Naive thymus-derived CD8-positive, alpha-beta T cell (primary cell): ENCODE results near the gene DNAJC4. TPM values are rescaled to one million over a fixed set of nuclear protein-coding genes. Genes with fewer than 3 reads are reported as not detected.
A peak's percentile ranks its signal among the peaks of the same experiment; 100 is the strongest.

Experiments
- ATAC-seq, 2 donors: fragments of 150-1000 bp; cut with Tn5 transposase in 1 of 2; sonication (Bioruptor Pico), chemical (Tn5 transposase) in 1 of 2; 1 replicate in 1 of 2; 2 replicates in 1 of 2; pipeline ENCODE4 v1.10.0; 2021; ENCODE audit warnings: mild to moderate bottlenecking in 2 of 2, moderate library complexity in 2 of 2
- POLR2A ChIA-PET: fragments of 350-600 bp; sonication (Branson Sonifier 250); formaldehyde crosslinking; loops from one replicate; lab custom pipeline; 2021; ENCODE audit warnings: antibody characterized with exemption; lab: Charles Lee
- DNase-seq, 10 donors: peaks; one replicate each; pipeline versions ENCODE4 v3.0.0 to v3.0.0-alpha.2; 2020 to 2022
- H3K27ac Mint-ChIP-seq, 10 donors: one replicate each; pipeline ENCODE4 v1.8.0; 2020 to 2022; ENCODE audit warnings: mild to moderate bottlenecking in 10 of 10, mixed read lengths in 10 of 10, moderate library complexity in 4 of 10, inconsistent platforms in 1 of 10
- H3K27me3 Mint-ChIP-seq, 5 donors: one replicate each; pipeline ENCODE4 v1.8.0; 2021 to 2022; ENCODE audit warnings: mixed read lengths in 5 of 5
- H3K36me3 Mint-ChIP-seq, 3 donors: one replicate each; pipeline ENCODE4 v1.8.0; 2020 to 2022; ENCODE audit warnings: mixed read lengths in 3 of 3, mild to moderate bottlenecking in 2 of 3, inconsistent platforms in 1 of 3
- H3K4me1 Mint-ChIP-seq, 4 donors: one replicate each; pipeline ENCODE4 v1.8.0; 2021 to 2022; ENCODE audit warnings: mixed read lengths in 4 of 4
- H3K4me3 Mint-ChIP-seq, 10 donors: one replicate each; pipeline ENCODE4 v1.8.0; 2020 to 2022; ENCODE audit warnings: mild to moderate bottlenecking in 10 of 10, mixed read lengths in 10 of 10, moderate library complexity in 6 of 10, inconsistent platforms in 1 of 10
- H3K9me3 Mint-ChIP-seq, 9 donors: one replicate each; pipeline ENCODE4 v1.8.0; 2020 to 2022; ENCODE audit warnings: mixed read lengths in 9 of 9, mild to moderate bottlenecking in 3 of 9, inconsistent platforms in 1 of 9, moderate library complexity in 1 of 9
- polyA plus RNA-seq, 3 donors: library from polyadenylated mRNA; unstranded; fragments of 300-500 nt; fragmentation: Illumina TruSeq; gene quantifications; one replicate each; pipeline ENCODE4 v1.2.3, GENCODE V29; 2021
- total RNA-seq, 8 experiments: library from RNA in 2 of 8; stranded (reverse) in 2 of 8; gene quantifications; one replicate each; pipeline ENCODE4 v1.2.3 and lab custom pipeline; 2021 to 2026

Gene DNAJC4
- total and polyA plus RNA-seq, 5 experiments from 2014 or later, result 21.5 to 56.2 (median 33.2) TPM

DNA sequence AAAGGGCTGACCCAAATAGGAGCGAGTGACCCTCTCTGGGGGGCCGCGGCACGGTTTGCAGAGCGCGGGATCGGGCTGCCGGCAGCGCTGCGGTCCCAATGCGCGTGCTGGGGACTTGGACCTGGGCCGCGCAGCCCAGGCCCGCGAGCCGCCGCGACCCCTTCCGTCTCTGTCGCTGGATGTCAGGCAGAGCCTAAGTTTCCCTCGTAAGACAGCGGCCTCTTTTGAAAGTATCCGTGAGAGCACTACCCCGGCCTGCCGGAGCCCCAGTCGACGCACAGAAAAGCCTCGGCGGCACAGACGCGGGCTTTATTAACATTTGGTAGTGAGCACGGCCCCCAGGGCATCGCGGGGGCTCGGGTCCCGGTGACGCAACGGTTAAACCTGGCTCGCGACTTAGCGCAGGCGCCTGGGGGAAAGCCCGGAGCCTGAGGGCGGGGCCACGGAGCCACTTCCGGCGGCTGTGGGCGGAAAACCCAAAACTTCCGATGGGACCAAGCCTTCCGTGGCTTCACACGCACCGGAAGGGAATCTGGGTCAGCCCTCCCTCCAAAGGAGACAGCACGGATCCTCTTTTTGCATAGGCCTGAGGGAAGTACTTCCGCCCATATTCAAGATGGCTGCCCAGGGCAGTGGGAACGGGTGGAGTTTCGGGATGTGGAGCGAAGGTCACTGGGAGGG lies 39.3 kb downstream of the DNAJC4 start:
- no peaks in the 10 kb centered on the region for H3K9me3 Mint-ChIP-seq
- no peaks in the 10 kb centered on the region for H3K27me3 Mint-ChIP-seq
- H3K36me3 Mint-ChIP-seq, result no peaks in the 10 kb centered on the region
- H3K4me3 Mint-ChIP-seq, result peak overlapping the region; percentile 92 to 99 (median 96)
- H3K27ac Mint-ChIP-seq, result peak overlapping the region; percentile 94 to 100 (median 98)
- peaks cover 20 to 37% (median 27%) of the 10 kb centered on the region in 4 donors for H3K4me1 Mint-ChIP-seq
- DNase-seq, result peak; percentile 93 to 98 (median 97)
- POLR2A ChIA-PET, result interaction anchor here (0.7 to 6.6 kb wide), 22 partner anchors 12 to 1603 kb away, joined by 3 to 140 read pairs (median 8); partner anchors contain the start of genes BAD, CCDC88B, DNAJC4 and ESRRA
- ATAC-seq, result peak; percentile 76 to 77

DNA sequence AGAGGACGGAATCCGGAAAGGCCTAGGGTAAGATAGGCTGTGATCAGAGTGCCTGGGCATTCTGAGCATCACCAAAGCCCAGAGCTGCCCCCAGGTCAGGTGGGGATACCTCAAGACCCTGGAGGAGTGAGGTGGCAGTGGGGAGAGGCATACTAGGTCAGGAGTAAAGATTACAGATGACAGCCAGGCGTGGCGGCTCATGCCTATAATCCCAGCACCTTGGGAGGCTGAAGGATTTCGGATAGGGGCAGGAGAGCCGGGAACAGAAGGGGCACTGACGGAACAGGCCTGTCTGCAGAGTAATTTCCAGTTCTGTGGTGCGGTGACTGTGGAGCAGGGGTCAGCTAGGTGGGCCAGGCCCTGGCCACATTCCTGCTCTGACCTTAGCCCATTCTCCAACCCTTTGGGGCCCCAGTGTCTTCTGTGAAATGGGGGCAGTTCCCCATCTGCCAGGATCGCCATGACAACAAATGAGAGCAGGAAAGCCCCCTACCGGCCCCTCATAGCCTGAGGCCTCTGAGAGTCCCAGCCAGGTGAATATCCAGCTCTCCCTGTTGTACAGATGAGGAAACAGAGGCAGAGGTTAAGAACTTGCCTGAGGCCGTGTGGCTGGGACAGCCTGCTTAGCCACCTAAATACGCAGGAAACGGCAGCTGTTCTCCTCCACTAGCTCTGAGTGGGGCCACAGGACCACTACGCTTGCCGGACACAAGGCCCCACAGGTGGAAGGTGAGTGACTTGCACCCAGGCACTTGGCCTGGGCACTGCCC lies 44.9 kb downstream of the DNAJC4 start:
- no peak overlapping the region for H3K4me3 Mint-ChIP-seq
- no peak for ATAC-seq
- no peaks in the 10 kb centered on the region for H3K27me3 Mint-ChIP-seq
- no peak for DNase-seq
- no peaks in the 10 kb centered on the region for H3K9me3 Mint-ChIP-seq
- H3K36me3 Mint-ChIP-seq, result peaks cover 0 to 4% (median 0%) of the 10 kb centered on the region in 3 donors
- POLR2A ChIA-PET, result interaction anchor here (0.7 to 1.5 kb wide), 2 partner anchors 9 to 42 kb away, joined by 4 to 7 read pairs; partner anchors contain the start of genes BAD and PRDX5
- peak overlapping the region in 2 of 10 donors; percentile 8 to 72 for H3K27ac Mint-ChIP-seq
- peaks cover 4 to 14% (median 10%) of the 10 kb centered on the region in 4 donors for H3K4me1 Mint-ChIP-seq

DNA sequence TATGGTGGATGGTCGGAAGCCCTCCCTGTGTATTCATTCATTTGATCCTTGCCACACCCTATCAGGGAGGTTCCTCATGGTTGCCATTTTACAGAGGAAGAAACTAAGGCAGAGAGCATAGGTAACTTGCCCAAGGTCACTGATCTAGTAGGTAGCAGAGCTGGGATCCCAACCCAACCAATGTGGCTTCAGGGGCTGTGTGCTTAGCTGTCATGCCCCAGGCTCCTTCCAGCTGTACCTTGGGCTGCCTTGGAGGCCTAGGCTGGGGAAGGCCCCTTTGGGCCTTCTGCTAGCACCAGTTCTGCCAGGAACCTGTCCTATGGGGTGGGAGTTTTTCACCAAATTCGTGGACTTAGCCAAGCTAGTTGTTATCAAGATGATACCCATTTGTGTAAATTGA lies 45.5 kb downstream of the DNAJC4 start:
- ATAC-seq (no peak), DNase-seq (no peak)
- H3K27me3 Mint-ChIP-seq, result no peaks in the 10 kb centered on the region
- peaks cover 2 to 11% (median 7%) of the 10 kb centered on the region in 4 donors for H3K4me1 Mint-ChIP-seq
- H3K36me3 Mint-ChIP-seq, result peaks cover 0 to 4% (median 0%) of the 10 kb centered on the region in 3 donors
- H3K9me3 Mint-ChIP-seq, result no peaks in the 10 kb centered on the region
- POLR2A ChIA-PET, result interaction anchor here (1.5 kb wide), 1 partner anchor 8 kb away, joined by 7 read pairs; the partner anchor contains the start of gene BAD
- H3K4me3 Mint-ChIP-seq, result no peak overlapping the region
- H3K27ac Mint-ChIP-seq, result no peak overlapping the region

DNA sequence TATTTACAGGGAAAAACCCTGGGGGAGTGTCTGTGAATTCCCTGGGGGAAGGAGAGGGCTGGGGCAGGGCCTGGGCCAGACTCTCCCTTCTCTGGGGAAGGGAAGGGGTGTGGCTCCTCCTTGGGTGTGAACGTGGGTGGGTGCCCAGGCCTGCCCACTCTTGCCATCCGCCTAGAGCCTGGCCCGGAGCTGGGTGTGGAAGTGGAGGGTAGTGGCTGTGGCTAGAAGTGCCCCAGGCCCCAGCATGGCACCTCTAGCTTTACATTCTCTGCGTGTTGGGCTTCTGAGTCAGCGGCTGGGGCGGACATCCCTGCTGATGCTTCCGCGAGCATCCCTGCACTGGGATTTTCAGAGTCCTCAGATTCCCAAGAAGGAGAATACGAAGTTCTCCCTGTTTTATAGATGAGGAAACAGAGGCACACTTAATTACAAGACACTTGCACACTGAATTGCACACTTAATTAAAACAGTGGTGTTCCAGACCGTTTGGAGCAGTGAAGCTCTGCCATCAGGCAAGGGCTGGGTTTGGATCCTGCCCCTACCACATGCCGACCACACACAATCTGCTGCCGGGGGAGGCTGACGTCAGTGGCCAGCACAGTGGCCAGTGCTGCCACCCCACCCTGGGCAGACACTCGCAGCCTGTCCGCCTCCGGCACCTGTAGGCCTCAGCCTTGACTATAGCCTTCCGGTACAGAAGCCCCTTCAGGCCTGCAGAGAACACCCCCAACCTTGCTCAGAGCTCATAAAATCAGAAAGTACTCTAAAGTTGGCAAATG lies 46.5 kb downstream of the DNAJC4 start:
- POLR2A ChIA-PET, result interaction anchor here (0.6 kb wide), 1 partner anchor 11 kb away, joined by 3 read pairs; no protein-coding TSS in a partner anchor
- Mint-ChIP-seq H3K9me3 (no peaks in the 10 kb centered on the region), H3K4me3 (no peak overlapping the region), H3K4me1 (peaks cover under 1 to 11% (median 5%) of the 10 kb centered on the region in 4 donors), H3K27me3 (no peaks in the 10 kb centered on the region), H3K36me3 (peaks cover 0 to 11% (median 2%) of the 10 kb centered on the region in 3 donors), H3K27ac (no peak overlapping the region)
- no peak for ATAC-seq
- DNase-seq, result peak in 1 of 10 donors; percentile 47

DNA sequence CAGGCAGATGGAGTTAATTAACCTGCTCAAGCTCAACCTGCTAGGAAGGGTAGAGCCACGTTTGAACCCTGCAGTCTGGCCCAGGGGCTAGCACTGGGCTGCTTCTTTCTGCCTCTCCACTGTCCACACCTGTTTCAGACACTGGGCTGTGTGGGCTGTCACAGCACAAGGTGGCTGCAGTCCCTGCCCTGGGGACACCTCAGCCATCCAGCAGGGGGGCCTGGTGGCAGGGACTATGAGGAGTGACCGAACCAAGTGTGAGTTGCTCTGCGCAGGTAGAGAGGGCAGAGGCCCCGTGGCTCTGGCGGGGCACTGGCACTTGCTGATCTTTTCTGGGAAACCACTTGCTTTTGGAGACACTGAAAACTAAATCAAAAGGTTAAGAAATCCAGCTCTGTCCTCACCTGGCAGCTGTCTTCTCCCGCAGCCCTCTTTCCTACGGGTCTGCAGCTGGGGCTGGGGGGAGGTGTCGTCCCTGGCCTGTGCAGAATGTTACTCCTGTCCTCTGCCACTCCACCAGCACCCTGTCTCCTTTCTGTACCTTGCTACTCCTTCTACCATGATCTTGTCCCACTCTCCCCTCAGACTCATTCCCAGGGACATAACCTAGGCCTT lies 48.3 kb downstream of the DNAJC4 start:
- DNase-seq (peak in 1 of 10 donors; percentile 53), ATAC-seq (no peak)
- H3K36me3 Mint-ChIP-seq, result peaks cover 0 to 13% (median 2%) of the 10 kb centered on the region in 3 donors
- H3K27ac Mint-ChIP-seq, result no peak overlapping the region
- H3K9me3 Mint-ChIP-seq, result no peaks in the 10 kb centered on the region
- POLR2A ChIA-PET, result no interaction called here
- H3K4me1 Mint-ChIP-seq, result peaks cover under 1 to 11% (median 8%) of the 10 kb centered on the region in 4 donors
- H3K4me3 Mint-ChIP-seq, result no peak overlapping the region
- no peaks in the 10 kb centered on the region for H3K27me3 Mint-ChIP-seq

DNA sequence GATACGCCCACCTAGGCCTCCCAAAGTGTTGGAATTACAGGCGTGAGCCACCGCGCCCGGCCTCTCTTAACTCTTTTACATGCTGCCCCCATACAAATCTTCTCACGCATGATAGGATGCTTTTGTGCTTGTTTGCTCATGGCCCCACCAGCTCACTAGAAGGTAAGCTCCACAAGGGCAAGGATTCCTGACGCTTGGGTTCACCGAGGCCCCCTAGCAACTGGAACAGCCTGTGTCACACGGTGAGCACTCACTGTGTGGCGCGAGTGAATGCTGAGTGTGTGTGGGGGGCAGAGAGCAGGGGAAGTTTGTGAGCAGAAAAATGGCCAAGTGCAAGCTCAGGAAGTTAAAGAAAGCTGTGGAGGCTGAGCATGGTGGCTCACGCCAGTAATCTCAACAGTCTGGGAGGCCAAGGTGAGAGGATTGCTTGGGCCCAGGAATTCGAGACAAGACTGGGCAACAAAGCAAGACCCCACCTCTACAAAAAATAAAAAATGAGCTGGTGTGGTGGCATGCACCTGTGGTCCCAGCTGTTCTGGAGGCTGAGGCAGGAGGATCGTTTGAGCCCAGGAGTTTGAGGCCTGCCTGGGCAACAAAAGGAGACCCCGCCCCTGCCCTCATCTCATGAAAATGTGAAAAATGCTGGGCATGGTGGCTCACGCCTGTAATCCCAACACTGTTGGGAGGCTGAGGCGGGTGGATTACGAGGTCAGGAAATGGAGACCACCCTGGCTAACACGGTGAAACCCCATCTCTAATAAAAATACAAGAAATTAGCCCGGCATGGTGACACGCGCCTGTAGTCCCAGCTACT lies 51.8 kb downstream of the DNAJC4 start:
- ATAC-seq, result no peak
- H3K4me1 Mint-ChIP-seq, result peaks cover 6 to 27% (median 21%) of the 10 kb centered on the region in 4 donors

DNA sequence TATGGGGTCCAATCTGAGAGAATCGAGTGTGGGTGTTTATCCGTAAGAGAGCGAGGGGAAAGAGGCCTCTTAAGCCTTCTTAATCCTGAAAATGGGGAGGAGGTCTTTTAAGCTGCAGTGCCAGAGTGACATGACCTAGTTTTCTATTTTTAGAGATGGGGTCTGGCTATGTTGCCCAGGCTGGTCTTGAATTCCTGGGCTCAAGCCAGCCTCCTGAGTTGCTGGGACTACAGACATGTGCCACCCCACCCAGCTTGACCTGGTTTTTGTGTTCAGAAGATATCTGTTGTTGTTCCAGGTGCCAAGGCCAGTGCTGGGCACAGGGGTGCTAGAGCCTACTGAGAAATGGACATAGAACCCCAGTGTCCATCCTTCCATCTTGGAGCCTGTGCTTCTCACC lies 52.7 kb downstream of the DNAJC4 start:
- POLR2A ChIA-PET, result interaction anchor here (0.6 to 9.9 kb wide), 9 partner anchors 8 to 92 kb away, joined by 4 to 140 read pairs (median 9); partner anchors contain the start of genes ESRRA, FERMT3, FKBP2 and PPP1R14B
- DNase-seq, result no peak
- no peak for ATAC-seq
- Mint-ChIP-seq H3K36me3 (peaks cover 0 to 13% (median 2%) of the 10 kb centered on the region in 3 donors), H3K27ac (peak overlapping the region in 8 of 10 donors; percentile 14 to 98 (median 88)), H3K4me3 (peak overlapping the region; percentile 14 to 90 (median 68)), H3K27me3 (no peaks in the 10 kb centered on the region), H3K4me1 (peaks cover 8 to 29% (median 21%) of the 10 kb centered on the region in 4 donors), H3K9me3 (no peaks in the 10 kb centered on the region)

More for the DNA sequence above, 51.8 kb downstream of the DNAJC4 start:
- Mint-ChIP-seq H3K27ac (peak overlapping the region in 2 of 10 donors; percentile 82 to 97), H3K4me3 (no peak overlapping the region), H3K9me3 (no peaks in the 10 kb centered on the region), H3K27me3 (no peaks in the 10 kb centered on the region), H3K36me3 (peaks cover 0 to 13% (median 2%) of the 10 kb centered on the region in 3 donors)
- POLR2A ChIA-PET, result interaction anchor here (0.7 to 9.9 kb wide), 5 partner anchors 12 to 394 kb away, joined by 3 to 140 read pairs (median 16); partner anchors contain the start of genes FERMT3, PRDX5 and TRMT112
- no peak for DNase-seq

Other genes starting within 250 kb of the DNAJC4 start
- gene OTUB1, start 244.1 kb upstream of the DNAJC4 start, total RNA-seq, result 10 to 100 TPM; 69.6 to 75.8 TPM
- 100 to 1,000 TPM; 109 to 121 (median 115) TPM for gene OTUB1, start 244.1 kb upstream of the DNAJC4 start, polyA plus RNA-seq
- not detected for gene FLRT1, start 194.6 kb upstream of the DNAJC4 start, total RNA-seq
- gene FLRT1, start 194.6 kb upstream of the DNAJC4 start, polyA plus RNA-seq, result not detected
- gene MACROD1, start 64.4 kb upstream of the DNAJC4 start, total RNA-seq, result 10 to 100 TPM; 10.8 to 14.4 TPM
- 10 to 100 TPM in 2 of 3 donors, 1 to 10 TPM in 1; 7.3 to 14.4 (median 10.7) TPM for gene MACROD1, start 64.4 kb upstream of the DNAJC4 start, polyA plus RNA-seq
- gene STIP1, start 44.4 kb upstream of the DNAJC4 start, total RNA-seq, result 100 to 1,000 TPM; 110 to 114 TPM
- gene STIP1, start 44.4 kb upstream of the DNAJC4 start, polyA plus RNA-seq, result 100 to 1,000 TPM in 1 of 3 donors, 10 to 100 TPM in 2; 59.4 to 132 (median 66.2) TPM
- 100 to 1,000 TPM; 104 to 108 TPM for gene FERMT3, start 23.8 kb upstream of the DNAJC4 start, total RNA-seq
- gene FERMT3, start 23.8 kb upstream of the DNAJC4 start, polyA plus RNA-seq, result 100 to 1,000 TPM; 125 to 149 (median 129) TPM
- 10 to 100 TPM; 40.2 to 41.0 TPM for gene TRPT1, start 4.4 kb upstream of the DNAJC4 start, total RNA-seq
- gene TRPT1, start 4.4 kb upstream of the DNAJC4 start, polyA plus RNA-seq, result 10 to 100 TPM; 47.2 to 54.2 (median 51.4) TPM
- gene NUDT22, start 4.3 kb upstream of the DNAJC4 start, total RNA-seq, result 10 to 100 TPM; 77.1 to 83.8 TPM
- 10 to 100 TPM; 43.4 to 50.4 (median 48.2) TPM for gene NUDT22, start 4.3 kb upstream of the DNAJC4 start, polyA plus RNA-seq
- gene VEGFB, start 4.0 kb downstream of the DNAJC4 start, total RNA-seq, result 10 to 100 TPM; 59.7 to 62.1 TPM
- 10 to 100 TPM; 11.2 to 28.1 (median 16.9) TPM for gene VEGFB, start 4.0 kb downstream of the DNAJC4 start, polyA plus RNA-seq
- 10 to 100 TPM; 24.1 to 28.9 TPM for gene FKBP2, start 10.5 kb downstream of the DNAJC4 start, total RNA-seq
- 10 to 100 TPM; 84.9 to 91.8 (median 85.5) TPM for gene FKBP2, start 10.5 kb downstream of the DNAJC4 start, polyA plus RNA-seq
- gene PPP1R14B, start 16.4 kb downstream of the DNAJC4 start, total RNA-seq, result 10 to 100 TPM; 39.1 to 45.5 TPM
- gene PPP1R14B, start 16.4 kb downstream of the DNAJC4 start, polyA plus RNA-seq, result 10 to 100 TPM; 22.4 to 50.6 (median 45.4) TPM
- gene PLCB3, start 21.0 kb downstream of the DNAJC4 start, total RNA-seq, result 1 to 10 TPM; 8.1 to 8.8 TPM
- gene PLCB3, start 21.0 kb downstream of the DNAJC4 start, polyA plus RNA-seq, result under 1 TPM; 0.20 to 0.51 (median 0.35) TPM
- gene BAD, start 54.1 kb downstream of the DNAJC4 start, total RNA-seq, result 10 to 100 TPM; 13.7 to 18.5 TPM
- gene BAD, start 54.1 kb downstream of the DNAJC4 start, polyA plus RNA-seq, result 10 to 100 TPM; 39.1 to 44.8 (median 39.9) TPM
- 10 to 100 TPM; 33.0 to 33.3 TPM for gene GPR137, start 55.3 kb downstream of the DNAJC4 start, total RNA-seq
- gene GPR137, start 55.3 kb downstream of the DNAJC4 start, polyA plus RNA-seq, result 1 to 10 TPM; 4.8 to 6.9 (median 6.4) TPM
- gene KCNK4, start 60.8 kb downstream of the DNAJC4 start, total RNA-seq, result not detected
- not detected for gene KCNK4, start 60.8 kb downstream of the DNAJC4 start, polyA plus RNA-seq
- not detected for gene CATSPERZ, start 69.8 kb downstream of the DNAJC4 start, total RNA-seq
- gene CATSPERZ, start 69.8 kb downstream of the DNAJC4 start, polyA plus RNA-seq, result not detected
- 10 to 100 TPM; 19.9 to 24.9 TPM for gene ESRRA, start 75.0 kb downstream of the DNAJC4 start, total RNA-seq
- 1 to 10 TPM; 3.5 to 9.1 (median 4.8) TPM for gene ESRRA, start 75.0 kb downstream of the DNAJC4 start, polyA plus RNA-seq
- gene TRMT112, start 87.0 kb downstream of the DNAJC4 start, total RNA-seq, result 100 to 1,000 TPM; 159 to 162 TPM
- 100 to 1,000 TPM; 509 to 524 (median 515) TPM for gene TRMT112, start 87.0 kb downstream of the DNAJC4 start, polyA plus RNA-seq
- gene PRDX5, start 87.6 kb downstream of the DNAJC4 start, total RNA-seq, result 10 to 100 TPM; 47.5 to 51.5 TPM
- 100 to 1,000 TPM; 186 to 239 (median 206) TPM for gene PRDX5, start 87.6 kb downstream of the DNAJC4 start, polyA plus RNA-seq
- 100 to 1,000 TPM; 112 to 119 TPM for gene CCDC88B, start 109.7 kb downstream of the DNAJC4 start, total RNA-seq
- gene CCDC88B, start 109.7 kb downstream of the DNAJC4 start, polyA plus RNA-seq, result 10 to 100 TPM; 10.4 to 37.0 (median 19.2) TPM
- gene RPS6KA4, start 128.6 kb downstream of the DNAJC4 start, total RNA-seq, result 10 to 100 TPM; 21.0 to 23.3 TPM
- gene RPS6KA4, start 128.6 kb downstream of the DNAJC4 start, polyA plus RNA-seq, result 1 to 10 TPM; 4.3 to 5.1 (median 5.1) TPM